PC-9 (cell line): ENCODE measurements around the gene GIPC2. TPM values are rescaled to one million over a fixed set of nuclear protein-coding genes. Genes with fewer than 3 reads are reported as not detected.

Experiments used
- BruUV-seq: library from RNA; stranded (reverse); fragments of 400-500 nt; replicated peaks from 2 replicates; lab custom pipeline; 2021; lab: Mats Ljungman, UMichigan
- CTCF ChIA-PET: fragments of 300-600 bp; sonication (Branson Sonifier 250); formaldehyde crosslinking; loops from one replicate; lab custom pipeline; 2022; ENCODE audit warnings: antibody characterized with exemption; lab: Charles Lee
- POLR2A ChIA-PET: fragments of 300-600 bp; sonication (Branson Sonifier 250); formaldehyde crosslinking; loops from one replicate; lab custom pipeline; 2022; ENCODE audit warnings: antibody characterized with exemption; ENCODE audit not compliant: unreplicated experiment; lab: Charles Lee
- DNase-seq, 2 experiments: peaks; one replicate each; pipeline versions ENCODE4 v3.0.0 to v3.0.0-alpha.2; 2015 to 2022; ENCODE audit warnings: mixed read lengths in 1 of 2
- H2AFZ ChIP-seq: fragments of 200-600 bp; sonication (generic); 2 replicates; pipeline ENCODE4 v1.8.1; 2017; ENCODE audit warnings: antibody characterized with exemption
- H3F3A ChIP-seq: fragments of 200-600 bp; sonication (generic); 2 replicates; pipeline ENCODE4 v1.8.1; 2017; ENCODE audit warnings: antibody characterized with exemption, mild to moderate bottlenecking, low read depth; ENCODE audit not compliant: insufficient read depth
- H3K27ac ChIP-seq: fragments of 200-600 bp; sonication (generic); 2 replicates; pipeline ENCODE4 v1.6.1; 2016; ENCODE audit warnings: mixed run types
- H3K27me3 ChIP-seq: fragments of 200-600 bp; sonication (generic); 2 replicates; pipeline ENCODE4 v1.6.1; 2016; ENCODE audit warnings: low read depth, mixed run types; ENCODE audit not compliant: insufficient read depth
- H3K36me3 ChIP-seq: fragments of 200-600 bp; sonication (generic); 2 replicates; pipeline ENCODE4 v1.6.1; 2016; ENCODE audit warnings: low read depth, mixed run types
- H3K4me1 ChIP-seq: fragments of 200-600 bp; sonication (generic); replicated peaks from 2 replicates; pipeline ENCODE4 v1.6.1; 2016; ENCODE audit warnings: mixed run types; ENCODE audit not compliant: insufficient read depth
- H3K4me2 ChIP-seq: fragments of 200-600 bp; sonication (generic); 2 replicates; pipeline ENCODE4 v1.6.1; 2017; ENCODE audit warnings: mixed run types
- H3K4me3 ChIP-seq: fragments of 200-600 bp; sonication (generic); 2 replicates; pipeline ENCODE4 v1.6.1; 2016; ENCODE audit warnings: mixed run types
- H3K79me2 ChIP-seq: fragments of 200-600 bp; sonication (generic); 2 replicates; pipeline ENCODE4 v1.6.1; 2017; ENCODE audit warnings: low read depth, mixed run types
- H3K9me2 ChIP-seq: fragments of 200-600 bp; sonication (generic); 2 replicates; pipeline ENCODE4 v1.8.1; 2017; ENCODE audit warnings: mild to moderate bottlenecking; ENCODE audit not compliant: insufficient read depth
- H3K9me3 ChIP-seq: fragments of 200-600 bp; sonication (generic); 2 replicates; pipeline ENCODE4 v1.8.1; 2016; ENCODE audit warnings: low read depth; ENCODE audit not compliant: insufficient read depth
- H4K20me1 ChIP-seq: fragments of 200-600 bp; sonication (generic); 2 replicates; pipeline ENCODE4 v1.8.1; 2017; ENCODE audit not compliant: insufficient read depth
- EZH2 ChIP-seq: fragments of 200-600 bp; sonication (generic); IDR thresholded peaks from 2 replicates; pipeline ENCODE4 v1.8.0; 2017; ENCODE audit warnings: antibody characterized with exemption, low read depth
- intact Hi-C: fragments of 100-400 bp; cut with micrococcal nuclease; formaldehyde crosslinking; loops from one replicate; pipeline ENCODE4 v1.10.0; 2022; ENCODE audit not compliant: unreplicated experiment
- total RNA-seq: library from RNA; stranded (reverse); gene quantifications from 2 replicates; pipeline ENCODE4 v1.2.3, GENCODE V29; 2021
- TF ChIP-seq, protein P1 (sequence below): fragments of 200-600 bp; sonication (generic); conservative IDR thresholded peaks from 2 replicates; pipeline ENCODE4 v1.6.1; 2017; ENCODE audit warnings: mixed run types, antibody characterized with exemption, mild to moderate bottlenecking, moderate library complexity

Gene GIPC2
- total RNA-seq, 1 experiment from 2014 or later, result 0.20 TPM

DNA sequence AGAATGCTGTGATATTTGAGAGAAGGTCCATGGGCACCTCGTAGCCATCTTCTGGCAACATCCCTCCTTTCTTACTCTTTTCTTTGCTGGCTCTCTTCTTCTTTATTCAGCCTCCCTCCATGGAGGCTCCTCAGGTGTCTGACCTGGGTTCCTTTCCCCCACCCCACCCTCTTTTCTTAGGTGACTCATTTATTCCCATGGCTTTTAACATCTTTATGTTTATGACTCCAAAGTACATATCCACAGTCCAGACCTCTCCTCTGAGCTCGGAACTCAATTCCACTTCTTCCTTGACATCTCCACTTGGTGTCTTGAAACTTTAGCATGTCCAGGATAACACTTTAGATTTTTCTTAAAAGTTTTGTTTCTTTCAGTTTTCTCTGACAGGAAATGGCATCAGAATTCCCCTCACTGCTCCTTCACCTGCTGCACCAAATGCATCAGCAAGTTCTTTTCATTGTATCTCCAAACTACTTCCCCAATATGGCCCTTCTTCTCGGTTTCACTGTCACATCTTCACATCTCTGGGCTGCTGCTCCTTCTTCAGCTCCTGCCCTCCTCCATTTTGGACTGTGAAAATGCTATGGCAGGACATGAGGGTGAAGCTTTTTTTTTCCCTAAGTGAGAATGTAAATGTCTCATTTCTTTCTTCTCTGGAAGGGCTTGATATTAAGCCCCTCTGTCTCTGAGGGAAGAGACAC, 95.9 kb downstream of the GIPC2 start:
- H2AFZ ChIP-seq, result no peak overlapping the region
- H4K20me1 ChIP-seq, result no peaks in the 10 kb centered on the region
- H3K4me2 ChIP-seq, result no peak overlapping the region
- no peaks in the 10 kb centered on the region for H3K9me3 ChIP-seq
- ChIA-PET POLR2A (no interaction called here), CTCF (no interaction called here)
- BruUV-seq, result no TSS peak
- intact Hi-C loops, result loop anchor here (10.0 kb wide), 1 partner anchor 193 kb away; no protein-coding TSS in a partner anchor
- no peak overlapping the region for H3K4me3 ChIP-seq
- no peaks in the 10 kb centered on the region for H3K9me2 ChIP-seq
- no peaks in the 10 kb centered on the region for H3K27me3 ChIP-seq
- no peaks in the 10 kb centered on the region for H3F3A ChIP-seq
- no peak overlapping the region for H3K27ac ChIP-seq
- no peaks in the 10 kb centered on the region for H3K79me2 ChIP-seq
- TF ChIP-seq, protein P1, sequence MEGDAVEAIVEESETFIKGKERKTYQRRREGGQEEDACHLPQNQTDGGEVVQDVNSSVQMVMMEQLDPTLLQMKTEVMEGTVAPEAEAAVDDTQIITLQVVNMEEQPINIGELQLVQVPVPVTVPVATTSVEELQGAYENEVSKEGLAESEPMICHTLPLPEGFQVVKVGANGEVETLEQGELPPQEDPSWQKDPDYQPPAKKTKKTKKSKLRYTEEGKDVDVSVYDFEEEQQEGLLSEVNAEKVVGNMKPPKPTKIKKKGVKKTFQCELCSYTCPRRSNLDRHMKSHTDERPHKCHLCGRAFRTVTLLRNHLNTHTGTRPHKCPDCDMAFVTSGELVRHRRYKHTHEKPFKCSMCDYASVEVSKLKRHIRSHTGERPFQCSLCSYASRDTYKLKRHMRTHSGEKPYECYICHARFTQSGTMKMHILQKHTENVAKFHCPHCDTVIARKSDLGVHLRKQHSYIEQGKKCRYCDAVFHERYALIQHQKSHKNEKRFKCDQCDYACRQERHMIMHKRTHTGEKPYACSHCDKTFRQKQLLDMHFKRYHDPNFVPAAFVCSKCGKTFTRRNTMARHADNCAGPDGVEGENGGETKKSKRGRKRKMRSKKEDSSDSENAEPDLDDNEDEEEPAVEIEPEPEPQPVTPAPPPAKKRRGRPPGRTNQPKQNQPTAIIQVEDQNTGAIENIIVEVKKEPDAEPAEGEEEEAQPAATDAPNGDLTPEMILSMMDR, result no peak
- no peak for TF ChIP-seq EZH2
- no peaks in the 10 kb centered on the region for H3K4me1 ChIP-seq
- no peaks in the 10 kb centered on the region for H3K36me3 ChIP-seq
- no peak for DNase-seq

DNA sequence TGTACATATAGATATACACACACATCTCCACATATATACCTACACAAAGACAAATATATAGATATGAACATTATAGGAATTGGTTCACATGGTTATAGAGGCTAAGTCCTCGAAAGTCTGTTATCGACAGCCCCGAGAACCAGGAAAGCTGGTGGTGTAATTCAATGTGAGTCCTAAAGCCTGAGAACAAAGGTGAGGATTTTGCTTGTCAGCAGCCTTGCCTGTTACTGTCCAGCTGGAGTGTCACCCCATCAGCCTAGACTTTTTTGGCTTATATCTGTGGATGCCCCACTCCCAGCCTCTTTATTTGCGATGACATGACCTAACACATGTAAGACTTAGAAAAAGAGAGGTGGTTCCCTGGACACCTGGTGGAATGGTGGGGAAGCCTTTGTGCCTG, 97.0 kb downstream of the GIPC2 start:
- no TSS peak for BruUV-seq
- Histone ChIP-seq H3K9me3 (no peaks in the 10 kb centered on the region), H3K79me2 (no peaks in the 10 kb centered on the region), H3K27me3 (no peaks in the 10 kb centered on the region), H3K4me1 (no peaks in the 10 kb centered on the region), H3K4me2 (peak overlapping the region; percentile 20; the same call in 1 of the 2 replicates), H3K9me2 (no peaks in the 10 kb centered on the region), H3K27ac (no peak overlapping the region), H3K36me3 (no peaks in the 10 kb centered on the region), H2AFZ (peak overlapping the region; percentile 67; the same call in 1 of the 2 replicates), H3F3A (no peaks in the 10 kb centered on the region), H3K4me3 (no peak overlapping the region), H4K20me1 (no peaks in the 10 kb centered on the region)
- intact Hi-C loops, result loop anchor here (10.0 kb wide), 1 partner anchor 192 kb away; no protein-coding TSS in a partner anchor
- ChIA-PET POLR2A (interaction anchor here (0.7 kb wide), 1 partner anchor 63 kb away, joined by 9 read pairs; no protein-coding TSS in a partner anchor), CTCF (no interaction called here)
- DNase-seq, result no peak
- no peak for TF ChIP-seq EZH2
- TF ChIP-seq, protein P1, result no peak

DNA sequence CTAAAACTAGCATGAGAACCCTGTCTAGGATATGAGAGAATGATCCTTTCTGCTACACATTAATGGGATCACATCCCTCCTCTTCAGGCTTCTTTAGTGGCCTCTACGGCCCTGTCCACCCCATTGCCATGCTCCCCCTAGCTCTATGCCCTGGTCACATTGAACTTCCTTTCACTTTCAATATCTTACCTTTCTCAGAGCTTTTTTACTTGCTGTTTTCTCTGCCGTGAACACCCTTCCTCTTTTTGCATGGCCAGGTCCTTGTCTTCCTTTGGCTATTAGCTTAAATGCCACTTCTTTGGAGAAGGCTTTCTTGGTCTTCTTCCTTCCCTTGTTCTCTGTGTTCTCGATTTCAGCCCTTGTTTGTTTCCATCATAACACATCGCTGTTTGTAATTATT, 97.4 kb downstream of the GIPC2 start:
- H3K27ac ChIP-seq, result no peak overlapping the region
- no peaks in the 10 kb centered on the region for H3K9me3 ChIP-seq
- H3K4me2 ChIP-seq, result peak overlapping the region; percentile 20
- intact Hi-C loops, result loop anchor here (10.0 kb wide), 1 partner anchor 192 kb away; no protein-coding TSS in a partner anchor
- H2AFZ ChIP-seq, result peak overlapping the region; percentile 67
- no peaks in the 10 kb centered on the region for H3K79me2 ChIP-seq
- H3K4me3 ChIP-seq, result no peak overlapping the region
- no peaks in the 10 kb centered on the region for H3K36me3 ChIP-seq
- H3K4me1 ChIP-seq, result no peaks in the 10 kb centered on the region
- no peaks in the 10 kb centered on the region for H3F3A ChIP-seq
- H3K27me3 ChIP-seq, result no peaks in the 10 kb centered on the region
- ChIA-PET POLR2A (interaction anchor here (0.7 kb wide), 1 partner anchor 64 kb away, joined by 9 read pairs; no protein-coding TSS in a partner anchor), CTCF (no interaction called here)
- no peaks in the 10 kb centered on the region for H3K9me2 ChIP-seq
- no peak for TF ChIP-seq EZH2
- TF ChIP-seq, protein P1, result no peak
- DNase-seq, result no peak
- no peaks in the 10 kb centered on the region for H4K20me1 ChIP-seq
- no TSS peak for BruUV-seq
